ENCODE measurements around the gene ELOB. TPM values are rescaled to one million over a fixed set of nuclear protein-coding genes. Genes with fewer than 3 reads are reported as not detected.

Gene ELOB
- total and polyA plus RNA-seq, 2 of the 13 experiments (the other 11 are each of a cell fraction or from before 2014, with no cell fraction given), result 208 to 225 TPM

- TF ChIP-seq KLF12 (CRISPR knock-in tag; IDR thresholded peaks at IDR 0.05; ENCODE audit: borderline replicate concordance), result peak; percentile 59; the same call in 1 of the 2 replicates
- TF ChIP-seq TAF1 (CRISPR knock-in tag; IDR thresholded peaks at IDR 0.05), result peak; percentile 95
- TF ChIP-seq, protein P1, sequence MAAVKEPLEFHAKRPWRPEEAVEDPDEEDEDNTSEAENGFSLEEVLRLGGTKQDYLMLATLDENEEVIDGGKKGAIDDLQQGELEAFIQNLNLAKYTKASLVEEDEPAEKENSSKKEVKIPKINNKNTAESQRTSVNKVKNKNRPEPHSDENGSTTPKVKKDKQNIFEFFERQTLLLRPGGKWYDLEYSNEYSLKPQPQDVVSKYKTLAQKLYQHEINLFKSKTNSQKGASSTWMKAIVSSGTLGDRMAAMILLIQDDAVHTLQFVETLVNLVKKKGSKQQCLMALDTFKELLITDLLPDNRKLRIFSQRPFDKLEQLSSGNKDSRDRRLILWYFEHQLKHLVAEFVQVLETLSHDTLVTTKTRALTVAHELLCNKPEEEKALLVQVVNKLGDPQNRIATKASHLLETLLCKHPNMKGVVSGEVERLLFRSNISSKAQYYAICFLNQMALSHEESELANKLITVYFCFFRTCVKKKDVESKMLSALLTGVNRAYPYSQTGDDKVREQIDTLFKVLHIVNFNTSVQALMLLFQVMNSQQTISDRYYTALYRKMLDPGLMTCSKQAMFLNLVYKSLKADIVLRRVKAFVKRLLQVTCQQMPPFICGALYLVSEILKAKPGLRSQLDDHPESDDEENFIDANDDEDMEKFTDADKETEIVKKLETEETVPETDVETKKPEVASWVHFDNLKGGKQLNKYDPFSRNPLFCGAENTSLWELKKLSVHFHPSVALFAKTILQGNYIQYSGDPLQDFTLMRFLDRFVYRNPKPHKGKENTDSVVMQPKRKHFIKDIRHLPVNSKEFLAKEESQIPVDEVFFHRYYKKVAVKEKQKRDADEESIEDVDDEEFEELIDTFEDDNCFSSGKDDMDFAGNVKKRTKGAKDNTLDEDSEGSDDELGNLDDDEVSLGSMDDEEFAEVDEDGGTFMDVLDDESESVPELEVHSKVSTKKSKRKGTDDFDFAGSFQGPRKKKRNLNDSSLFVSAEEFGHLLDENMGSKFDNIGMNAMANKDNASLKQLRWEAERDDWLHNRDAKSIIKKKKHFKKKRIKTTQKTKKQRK (IDR thresholded peaks at IDR 0.05; ENCODE audit: low read length), result no peak
- no peak for TF ChIP-seq ZNF720 (CRISPR knock-in tag; IDR thresholded peaks at IDR 0.05)
- no peak for TF ChIP-seq ZNF3 (CRISPR knock-in tag; IDR thresholded peaks at IDR 0.05)
- peak; percentile 81; the same call in 1 of the 2 replicates for TF ChIP-seq ZNF773 (CRISPR knock-in tag; IDR thresholded peaks at IDR 0.05; ENCODE audit: borderline replicate concordance)
- TF ChIP-seq, protein P2, sequence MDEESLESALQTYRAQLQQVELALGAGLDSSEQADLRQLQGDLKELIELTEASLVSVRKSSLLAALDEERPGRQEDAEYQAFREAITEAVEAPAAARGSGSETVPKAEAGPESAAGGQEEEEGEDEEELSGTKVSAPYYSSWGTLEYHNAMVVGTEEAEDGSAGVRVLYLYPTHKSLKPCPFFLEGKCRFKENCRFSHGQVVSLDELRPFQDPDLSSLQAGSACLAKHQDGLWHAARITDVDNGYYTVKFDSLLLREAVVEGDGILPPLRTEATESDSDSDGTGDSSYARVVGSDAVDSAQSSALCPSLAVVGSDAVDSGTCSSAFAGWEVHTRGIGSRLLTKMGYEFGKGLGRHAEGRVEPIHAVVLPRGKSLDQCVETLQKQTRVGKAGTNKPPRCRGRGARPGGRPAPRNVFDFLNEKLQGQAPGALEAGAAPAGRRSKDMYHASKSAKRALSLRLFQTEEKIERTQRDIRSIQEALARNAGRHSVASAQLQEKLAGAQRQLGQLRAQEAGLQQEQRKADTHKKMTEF (CRISPR knock-in tag; IDR thresholded peaks at IDR 0.05), result peak; percentile 34; the same call in 1 of the 2 replicates
- TF ChIP-seq, protein P3, sequence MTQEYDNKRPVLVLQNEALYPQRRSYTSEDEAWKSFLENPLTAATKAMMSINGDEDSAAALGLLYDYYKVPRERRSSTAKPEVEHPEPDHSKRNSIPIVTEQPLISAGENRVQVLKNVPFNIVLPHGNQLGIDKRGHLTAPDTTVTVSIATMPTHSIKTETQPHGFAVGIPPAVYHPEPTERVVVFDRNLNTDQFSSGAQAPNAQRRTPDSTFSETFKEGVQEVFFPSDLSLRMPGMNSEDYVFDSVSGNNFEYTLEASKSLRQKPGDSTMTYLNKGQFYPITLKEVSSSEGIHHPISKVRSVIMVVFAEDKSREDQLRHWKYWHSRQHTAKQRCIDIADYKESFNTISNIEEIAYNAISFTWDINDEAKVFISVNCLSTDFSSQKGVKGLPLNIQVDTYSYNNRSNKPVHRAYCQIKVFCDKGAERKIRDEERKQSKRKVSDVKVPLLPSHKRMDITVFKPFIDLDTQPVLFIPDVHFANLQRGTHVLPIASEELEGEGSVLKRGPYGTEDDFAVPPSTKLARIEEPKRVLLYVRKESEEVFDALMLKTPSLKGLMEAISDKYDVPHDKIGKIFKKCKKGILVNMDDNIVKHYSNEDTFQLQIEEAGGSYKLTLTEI (CRISPR knock-in tag; conservative IDR thresholded peaks at IDR 0.05), result no peak
- TF ChIP-seq ZNF510 (CRISPR knock-in tag; IDR thresholded peaks at IDR 0.05; ENCODE audit: low read depth), result no peak
- no peak for TF ChIP-seq ZKSCAN8 (CRISPR knock-in tag; IDR thresholded peaks at IDR 0.05; ENCODE audit: borderline replicate concordance)
- no peak for TF ChIP-seq SRF (IDR thresholded peaks at IDR 0.05; ENCODE audit: low read depth, low read length)
- TF ChIP-seq ZNF598 (CRISPR knock-in tag; IDR thresholded peaks at IDR 0.05; ENCODE audit: borderline replicate concordance), result no peak
- TF ChIP-seq RELA (CRISPR knock-in tag; IDR thresholded peaks at IDR 0.05), result no peak
- no peak for TF ChIP-seq ATM (IDR thresholded peaks at IDR 0.05; ENCODE audit: borderline replicate concordance)
- TF ChIP-seq ZBTB20 (CRISPR knock-in tag; IDR thresholded peaks at IDR 0.05; ENCODE audit: borderline replicate concordance, low read depth), result peak; percentile 56; the same call in 1 of the 2 replicates
- peak; percentile 64; the same call in 1 of the 2 replicates for TF ChIP-seq NFKB2 (CRISPR knock-in tag; IDR thresholded peaks at IDR 0.05; ENCODE audit: borderline replicate concordance)
- TF ChIP-seq PCBP1 (IDR thresholded peaks at IDR 0.05; ENCODE audit: borderline replicate concordance, low read depth, low read length), result no peak
- no peak for TF ChIP-seq PTBP1 (IDR thresholded peaks at IDR 0.05; ENCODE audit: low read depth, low read length, poor library complexity, severe bottlenecking)
- TF ChIP-seq ZFP36 (IDR thresholded peaks at IDR 0.05; ENCODE audit: borderline replicate concordance, low read depth, low read length, partially characterized antibody), result no peak
- 0 out of 2 replicates have a peak, but pooled peaks have one; percentile 25 for TF ChIP-seq RNF2 (conservative IDR thresholded peaks at IDR 0.05; ENCODE audit: low read depth)
- peak; percentile 62; the same call in 1 of the 2 replicates for TF ChIP-seq ZNF451 (CRISPR knock-in tag; IDR thresholded peaks at IDR 0.05)
- TF ChIP-seq ZNF644 (CRISPR knock-in tag; IDR thresholded peaks at IDR 0.05; ENCODE audit: low read depth), result no peak
- no peak for TF ChIP-seq ZSCAN30 (CRISPR knock-in tag; IDR thresholded peaks at IDR 0.05)
- no peak for TF ChIP-seq NFIB (CRISPR knock-in tag; IDR thresholded peaks at IDR 0.05; ENCODE audit: borderline replicate concordance)
- peak; percentile 97 for TF ChIP-seq AGO2 (optimal IDR thresholded peaks at IDR 0.05; ENCODE audit: low read depth, low read length)
Observed at GRCh38 chr16:2777231-2777902, at the start of gene ELOB (continued).

Data from HepG2 (cell line).